Measurements from ENCODE around the gene SLPI. TPM values are rescaled to one million over a fixed set of nuclear protein-coding genes. Genes with fewer than 3 reads are reported as not detected.

Gene SLPI
- total RNA-seq, 1 experiment from 2014 or later: 5.4 TPM

- no TSS peak for BruUV-seq (replicated peaks)
- Histone ChIP-seq H3K9ac (ENCODE audit: low read length) (no peak overlapping the region), H3K4me3 (replicated peaks in 1 of 2; ENCODE audit: low read depth in 1 of 2, low read length in 2 of 2) (no peak overlapping the region), H3K36me3 (ENCODE audit: control insufficient read depth in 1 of 2, insufficient read depth in 2 of 2, low read length in 2 of 2) (no peaks in the 10 kb centered on the region), H3K4me1 (ENCODE audit: control insufficient read depth in 1 of 2, insufficient read depth in 2 of 2, low read length in 2 of 2) (no peaks in the 10 kb centered on the region), H3K9me3 (ENCODE audit: control insufficient read depth in 1 of 2, insufficient read depth in 1 of 2, low read depth in 1 of 2, low read length in 2 of 2) (no peaks in the 10 kb centered on the region), H3K27ac (ENCODE audit: low read depth, low read length) (no peak overlapping the region), H4K20me1 (ENCODE audit: insufficient read depth) (no peaks in the 10 kb centered on the region), H3K4me2 (ENCODE audit: low read length) (no peak overlapping the region), H2AFZ (ENCODE audit: low read depth, low read length, poor library complexity, severe bottlenecking) (no peak overlapping the region), H3K27me3 (ENCODE audit: insufficient read depth, low read length) (peaks cover 50% of the 10 kb centered on the region), H3K79me2 (ENCODE audit: insufficient read depth, low read length) (no peaks in the 10 kb centered on the region), H3K9me2 (ENCODE audit: insufficient read depth) (no peaks in the 10 kb centered on the region)
- POLR2A ChIA-PET: no interaction called here
- no peak for ATAC-seq
- no peak for TF ChIP-seq POLR2A (IDR thresholded peaks at IDR 0.05; ENCODE audit: borderline replicate concordance, extremely low read depth, insufficient read depth, insufficient read length)
- no peak for DNase-seq (ENCODE audit: low read depth, low spot score)
- CTCF ChIA-PET: no interaction called here
- intact Hi-C loops (cut with micrococcal nuclease): loop anchor here (10.0 kb wide), 1 partner anchor 178 kb away; no protein-coding TSS in a partner anchor
- RAD21 ChIA-PET (ENCODE audit: low non-redundant PET in 1 of 2, low total read pairs in 2 of 2, uncharacterized antibody in 2 of 2, unreplicated experiment in 2 of 2): no interaction called here
These were observed 31.2 kb downstream of the SLPI start for GRCh38 chr20:45223136-45223535.

- Histone ChIP-seq H3K36me3 (ENCODE audit: control insufficient read depth in 1 of 2, insufficient read depth in 2 of 2, low read length in 2 of 2) (no peaks in the 10 kb centered on the region), H3K79me2 (ENCODE audit: insufficient read depth, low read length) (no peaks in the 10 kb centered on the region), H3K4me3 (replicated peaks in 1 of 2; ENCODE audit: low read depth in 1 of 2, low read length in 2 of 2) (no peak within 1 kb of the TSS), H3K9me3 (ENCODE audit: control insufficient read depth in 1 of 2, insufficient read depth in 1 of 2, low read depth in 1 of 2, low read length in 2 of 2) (no peaks in the 10 kb centered on the region), H3K4me1 (ENCODE audit: control insufficient read depth in 1 of 2, insufficient read depth in 2 of 2, low read length in 2 of 2) (no peaks in the 10 kb centered on the region), H3K9me2 (ENCODE audit: insufficient read depth) (no peaks in the 10 kb centered on the region), H4K20me1 (ENCODE audit: insufficient read depth) (no peaks in the 10 kb centered on the region), H2AFZ (ENCODE audit: low read depth, low read length, poor library complexity, severe bottlenecking) (no peak within 1 kb of the TSS), H3K4me2 (ENCODE audit: low read length) (no peak within 1 kb of the TSS), H3K27me3 (ENCODE audit: insufficient read depth, low read length) (peaks cover 46% of the 10 kb centered on the region), H3K27ac (ENCODE audit: low read depth, low read length) (no peak within 1 kb of the TSS), H3K9ac (ENCODE audit: low read length) (no peak within 1 kb of the TSS)
- no TSS peak for BruUV-seq (replicated peaks)
- no peak for TF ChIP-seq POLR2A (IDR thresholded peaks at IDR 0.05; ENCODE audit: borderline replicate concordance, extremely low read depth, insufficient read depth, insufficient read length)
- no peak for TF ChIP-seq ZNF274 (IDR thresholded peaks at IDR 0.05; ENCODE audit: low read depth, low read length)
- no peak for TF ChIP-seq MAX (IDR thresholded peaks at IDR 0.05)
- no peak for TF ChIP-seq YY1 (IDR thresholded peaks at IDR 0.05; ENCODE audit: extremely low read depth, insufficient replicate concordance, low read depth, low read length)
- no peak for TF ChIP-seq CEBPB (IDR thresholded peaks at IDR 0.05; ENCODE audit: low read depth)
- no peak for TF ChIP-seq POLR2AphosphoS5 (IDR thresholded peaks at IDR 0.05; ENCODE audit: low read depth, low read length)
- no peak for TF ChIP-seq EGR1 (IDR thresholded peaks at IDR 0.05; ENCODE audit: low read depth)
- TF ChIP-seq SIN3A (IDR thresholded peaks at IDR 0.05; ENCODE audit: low read depth): no peak
- TF ChIP-seq JUND (IDR thresholded peaks at IDR 0.05): no peak
- TF ChIP-seq EZH2 (IDR thresholded peaks at IDR 0.05): no peak
- no peak for TF ChIP-seq SP1 (IDR thresholded peaks at IDR 0.05; ENCODE audit: low read depth)
- TF ChIP-seq REST (IDR thresholded peaks at IDR 0.05; ENCODE audit: low read depth): no peak
- no peak for TF ChIP-seq FOSL1 (IDR thresholded peaks at IDR 0.05; ENCODE audit: low read depth)
- no peak for TF ChIP-seq EZH2phosphoT487 (IDR thresholded peaks at IDR 0.05; ENCODE audit: borderline replicate concordance)
- TF ChIP-seq CBX3 (IDR thresholded peaks at IDR 0.05; ENCODE audit: low read depth): no peak
- CTCF ChIA-PET: interaction anchor here (0.8 kb wide), 1 partner anchor 9 kb away, joined by 3 read pairs; no protein-coding TSS in a partner anchor
- POLR2A ChIA-PET: no interaction called here
- RAD21 ChIA-PET (ENCODE audit: low non-redundant PET in 1 of 2, low total read pairs in 2 of 2, uncharacterized antibody in 2 of 2, unreplicated experiment in 2 of 2): no interaction called here
- ATAC-seq (no peak), DNase-seq (ENCODE audit: low read depth, low spot score) (no peak)
- intact Hi-C loops (cut with micrococcal nuclease): loop anchor here (10.0 kb wide), 1 partner anchor 176 kb away; no protein-coding TSS in a partner anchor
These were observed 33.3 kb downstream of the SLPI start, which contains the start of gene SEMG2 for GRCh38 chr20:45221076-45221475. TSS of gene SEMG2 (plus strand) at chr20:45221373. CDS start at chr20:45221390, 17 bp downstream.

Measured in HCT116 (cell line).